Measurements from ENCODE around the gene TLE4.

The TLE4 gene

DNA sequence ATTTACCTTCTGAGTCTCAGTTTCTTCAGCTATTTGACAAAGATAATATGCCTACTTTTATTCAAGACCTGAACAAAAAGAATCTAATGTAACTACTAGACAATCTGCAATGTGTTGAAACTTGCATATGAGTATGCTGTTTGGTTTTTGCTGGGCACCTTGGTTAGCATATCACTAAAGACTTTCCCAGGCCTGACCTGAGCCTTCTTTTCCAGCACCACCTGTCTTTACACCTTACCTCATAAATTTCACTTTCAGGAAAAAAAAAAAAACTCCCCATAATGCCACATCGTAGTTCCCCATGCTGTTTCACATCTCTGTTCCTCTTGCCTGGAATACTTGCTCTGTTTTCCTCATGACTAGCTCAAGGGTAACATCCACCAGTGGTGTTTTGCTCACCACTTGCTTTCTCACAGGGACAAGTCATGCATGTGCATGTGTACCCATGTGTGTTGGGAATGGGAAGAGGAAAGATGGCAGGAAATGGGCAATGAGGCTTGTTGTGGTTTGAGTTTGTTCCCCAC lies 45.6 kb upstream of the TLE4 start:
- Histone ChIP-seq H3K9ac (ENCODE audit: low read depth, low read length, poor library complexity, severe bottlenecking) (no peak overlapping the region), H3F3A (ENCODE audit: low read depth) (no peaks in the 10 kb centered on the region), H2AFZ (ENCODE audit: low read length) (no peak overlapping the region), H3K36me3 (ENCODE audit: insufficient read depth, low read length) (no peaks in the 10 kb centered on the region), H3K4me3 (ENCODE audit: low read length, poor library complexity, severe bottlenecking) (no peak overlapping the region), H3K79me2 (ENCODE audit: insufficient read depth, low read length) (no peaks in the 10 kb centered on the region), H3K4me1 (ENCODE audit: insufficient read depth, low read length, poor library complexity, severe bottlenecking) (no peaks in the 10 kb centered on the region), H4K20me1 (ENCODE audit: insufficient read depth, low read length, poor library complexity, severe bottlenecking) (no peaks in the 10 kb centered on the region), H3K27me3 (ENCODE audit: insufficient read depth, low read length, poor library complexity, severe bottlenecking) (no peaks in the 10 kb centered on the region), H3K9me2 (replicated peaks; ENCODE audit: low read depth, low read length) (no peaks in the 10 kb centered on the region), H3K4me2 (ENCODE audit: low read depth, low read length, poor library complexity, severe bottlenecking) (no peak overlapping the region), H3K9me3 (ENCODE audit: insufficient read depth, low read depth, low read length) (no peaks in the 10 kb centered on the region)
- TF ChIP-seq, protein P1, sequence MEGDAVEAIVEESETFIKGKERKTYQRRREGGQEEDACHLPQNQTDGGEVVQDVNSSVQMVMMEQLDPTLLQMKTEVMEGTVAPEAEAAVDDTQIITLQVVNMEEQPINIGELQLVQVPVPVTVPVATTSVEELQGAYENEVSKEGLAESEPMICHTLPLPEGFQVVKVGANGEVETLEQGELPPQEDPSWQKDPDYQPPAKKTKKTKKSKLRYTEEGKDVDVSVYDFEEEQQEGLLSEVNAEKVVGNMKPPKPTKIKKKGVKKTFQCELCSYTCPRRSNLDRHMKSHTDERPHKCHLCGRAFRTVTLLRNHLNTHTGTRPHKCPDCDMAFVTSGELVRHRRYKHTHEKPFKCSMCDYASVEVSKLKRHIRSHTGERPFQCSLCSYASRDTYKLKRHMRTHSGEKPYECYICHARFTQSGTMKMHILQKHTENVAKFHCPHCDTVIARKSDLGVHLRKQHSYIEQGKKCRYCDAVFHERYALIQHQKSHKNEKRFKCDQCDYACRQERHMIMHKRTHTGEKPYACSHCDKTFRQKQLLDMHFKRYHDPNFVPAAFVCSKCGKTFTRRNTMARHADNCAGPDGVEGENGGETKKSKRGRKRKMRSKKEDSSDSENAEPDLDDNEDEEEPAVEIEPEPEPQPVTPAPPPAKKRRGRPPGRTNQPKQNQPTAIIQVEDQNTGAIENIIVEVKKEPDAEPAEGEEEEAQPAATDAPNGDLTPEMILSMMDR (conservative IDR thresholded peaks at IDR 0.05; ENCODE audit: low read length), result no peak
- no peak for TF ChIP-seq EZH2phosphoT487 (IDR thresholded peaks at IDR 0.05; ENCODE audit: borderline replicate concordance)

DNA sequence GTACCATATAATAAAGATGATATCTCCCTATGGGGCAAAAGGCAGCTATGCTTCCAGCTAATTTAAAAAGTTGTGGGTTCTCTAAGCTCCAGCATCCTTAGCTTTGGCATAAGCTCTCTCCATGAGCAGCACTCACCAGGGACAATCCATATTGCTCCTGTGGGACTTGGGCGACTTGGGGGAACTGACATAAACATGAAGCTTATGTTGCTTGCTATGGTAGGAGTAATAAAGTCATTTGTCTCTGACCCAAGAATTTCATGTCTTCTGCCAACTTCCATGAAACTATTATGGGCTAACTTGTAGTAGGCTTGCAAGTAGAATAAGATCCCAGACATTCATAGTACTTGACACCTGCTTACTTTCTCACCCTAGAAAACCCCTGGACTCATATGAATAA lies 36.2 kb upstream of the TLE4 start:
- Histone ChIP-seq H3K9me3 (ENCODE audit: insufficient read depth, low read depth, low read length) (no peaks in the 10 kb centered on the region; the same call in 1 of the 2 replicates), H3K4me3 (ENCODE audit: low read length, poor library complexity, severe bottlenecking) (no peak overlapping the region), H3K79me2 (ENCODE audit: insufficient read depth, low read length) (no peaks in the 10 kb centered on the region), H3K4me1 (ENCODE audit: insufficient read depth, low read length, poor library complexity, severe bottlenecking) (no peaks in the 10 kb centered on the region), H3K36me3 (ENCODE audit: insufficient read depth, low read length) (no peaks in the 10 kb centered on the region), H2AFZ (ENCODE audit: low read length) (no peak overlapping the region), H4K20me1 (ENCODE audit: insufficient read depth, low read length, poor library complexity, severe bottlenecking) (no peaks in the 10 kb centered on the region), H3K9me2 (replicated peaks; ENCODE audit: low read depth, low read length) (no peaks in the 10 kb centered on the region), H3K4me2 (ENCODE audit: low read depth, low read length, poor library complexity, severe bottlenecking) (no peak overlapping the region), H3K9ac (ENCODE audit: low read depth, low read length, poor library complexity, severe bottlenecking) (no peak overlapping the region), H3K27me3 (ENCODE audit: insufficient read depth, low read length, poor library complexity, severe bottlenecking) (no peaks in the 10 kb centered on the region), H3F3A (ENCODE audit: low read depth) (no peaks in the 10 kb centered on the region)
- TF ChIP-seq EZH2phosphoT487 (IDR thresholded peaks at IDR 0.05; ENCODE audit: borderline replicate concordance), result no peak
- TF ChIP-seq, protein P1 (conservative IDR thresholded peaks at IDR 0.05; ENCODE audit: low read length), result no peak

DNA sequence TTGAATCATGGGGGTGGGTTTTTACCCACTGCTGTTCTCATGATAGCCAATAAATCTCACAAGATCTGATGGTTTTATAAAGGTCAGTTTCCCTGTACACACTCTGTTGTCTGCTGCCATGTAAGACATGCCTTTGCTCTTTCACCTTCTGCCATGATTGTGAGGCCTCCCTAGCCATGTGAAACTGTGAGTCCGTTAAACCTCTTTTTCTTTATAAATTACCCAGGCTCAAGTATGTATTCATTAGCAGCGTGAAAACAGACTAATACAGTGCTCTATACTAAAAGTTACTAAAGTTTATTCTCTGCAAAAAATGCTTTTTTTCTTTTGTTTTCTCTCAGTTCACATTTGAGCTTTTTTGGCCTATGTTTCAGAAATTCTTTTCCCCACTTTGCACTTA lies 33.9 kb upstream of the TLE4 start:
- no peaks in the 10 kb centered on the region for H3K4me1 ChIP-seq (ENCODE audit: insufficient read depth, low read length, poor library complexity, severe bottlenecking)
- no peaks in the 10 kb centered on the region for H3K36me3 ChIP-seq (ENCODE audit: insufficient read depth, low read length)
- H3K9ac ChIP-seq (ENCODE audit: low read depth, low read length, poor library complexity, severe bottlenecking), result no peak overlapping the region
- H3K9me2 ChIP-seq (replicated peaks; ENCODE audit: low read depth, low read length), result no peaks in the 10 kb centered on the region
- H3F3A ChIP-seq (ENCODE audit: low read depth), result no peaks in the 10 kb centered on the region
- H4K20me1 ChIP-seq (ENCODE audit: insufficient read depth, low read length, poor library complexity, severe bottlenecking), result no peaks in the 10 kb centered on the region
- H3K79me2 ChIP-seq (ENCODE audit: insufficient read depth, low read length), result no peaks in the 10 kb centered on the region
- H3K27me3 ChIP-seq (ENCODE audit: insufficient read depth, low read length, poor library complexity, severe bottlenecking), result no peaks in the 10 kb centered on the region
- TF ChIP-seq EZH2phosphoT487 (IDR thresholded peaks at IDR 0.05; ENCODE audit: borderline replicate concordance), result no peak
- TF ChIP-seq, protein P1 (conservative IDR thresholded peaks at IDR 0.05; ENCODE audit: low read length), result no peak
- no peaks in the 10 kb centered on the region; the same call in 1 of the 2 replicates for H3K9me3 ChIP-seq (ENCODE audit: insufficient read depth, low read depth, low read length)
- no peak overlapping the region for H3K4me2 ChIP-seq (ENCODE audit: low read depth, low read length, poor library complexity, severe bottlenecking)
- H2AFZ ChIP-seq (ENCODE audit: low read length), result no peak overlapping the region
- H3K4me3 ChIP-seq (ENCODE audit: low read length, poor library complexity, severe bottlenecking), result no peak overlapping the region

All from Loucy (cell line).